Left ventricle myocardium superior (tissue), 1 donor: ENCODE measurements around the gene PCNX1. TPM values are rescaled to one million over a fixed set of nuclear protein-coding genes. Genes with fewer than 3 reads are reported as not detected.

Experiments used
- ATAC-seq: fragments of 200-7000 bp; cut with Tn5 transposase; one replicate; pipeline ENCODE4 v1.9.1; 2020; ENCODE audit warnings: mild to moderate bottlenecking, moderate library complexity
- DNase-seq: peaks from one replicate; pipeline ENCODE4 v3.0.0-alpha.2; 2020
- intact Hi-C: fragments of 100-400 bp; cut with micrococcal nuclease; formaldehyde crosslinking; loops from one replicate; pipeline ENCODE4 v1.11.0; 2022
- total RNA-seq: library from RNA; stranded (reverse); fragmentation: NEBNext Ultra II Directional; extraction: Animal tissue kit (Norgen Biotek cat#: 25700); gene quantifications from one replicate; pipeline ENCODE4 v1.2.1, GENCODE V29; 2021
- donor health status: DM: no; HTN: yes; CAD: no; lungs with severe emphysema.

PCNX1 gene
- total RNA-seq, 1 donor from 2014 or later: 37.4 TPM

GRCh38 chr14:71163842-71164629 is 256.8 kb downstream of the PCNX1 start:
- intact Hi-C loops: no loop called here

More at GRCh38 chr14:71163842-71164629, 256.8 kb downstream of the PCNX1 start:
- ATAC-seq (no peak), DNase-seq (no peak)

Other genes with a start within 250 kb of the PCNX1 start
- 1.6 TPM for gene MAP3K9, start 97.9 kb upstream of the PCNX1 start, total RNA-seq